ENCODE measurements around the gene SLC22A1.
"Not testable (repeated sequence)": the region's sequence is repeated elsewhere in the genome, so short reads cannot be mapped to it uniquely, and the experiment has no call there.

DNA sequence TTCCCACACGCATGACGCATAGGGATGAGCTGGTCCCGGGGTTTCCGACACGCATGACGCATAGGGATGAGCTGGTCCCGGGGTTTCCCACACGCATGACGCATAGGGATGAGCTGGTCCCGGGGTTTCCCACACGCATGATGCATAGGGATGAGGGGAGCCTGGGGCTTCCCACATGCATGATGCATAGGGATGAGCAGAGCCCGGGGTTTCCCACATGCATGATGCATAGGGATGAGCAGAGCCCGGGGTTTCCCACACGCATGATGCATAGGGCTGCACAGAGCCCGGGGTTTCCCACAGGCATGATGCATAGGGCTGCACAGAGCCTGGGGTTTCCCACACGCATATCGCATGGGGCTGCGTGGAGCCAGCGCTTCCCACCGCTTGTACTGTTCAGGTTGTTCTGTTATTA lies 12.7 kb downstream of the SLC22A1 start:
- TF ChIP-seq, protein P1, sequence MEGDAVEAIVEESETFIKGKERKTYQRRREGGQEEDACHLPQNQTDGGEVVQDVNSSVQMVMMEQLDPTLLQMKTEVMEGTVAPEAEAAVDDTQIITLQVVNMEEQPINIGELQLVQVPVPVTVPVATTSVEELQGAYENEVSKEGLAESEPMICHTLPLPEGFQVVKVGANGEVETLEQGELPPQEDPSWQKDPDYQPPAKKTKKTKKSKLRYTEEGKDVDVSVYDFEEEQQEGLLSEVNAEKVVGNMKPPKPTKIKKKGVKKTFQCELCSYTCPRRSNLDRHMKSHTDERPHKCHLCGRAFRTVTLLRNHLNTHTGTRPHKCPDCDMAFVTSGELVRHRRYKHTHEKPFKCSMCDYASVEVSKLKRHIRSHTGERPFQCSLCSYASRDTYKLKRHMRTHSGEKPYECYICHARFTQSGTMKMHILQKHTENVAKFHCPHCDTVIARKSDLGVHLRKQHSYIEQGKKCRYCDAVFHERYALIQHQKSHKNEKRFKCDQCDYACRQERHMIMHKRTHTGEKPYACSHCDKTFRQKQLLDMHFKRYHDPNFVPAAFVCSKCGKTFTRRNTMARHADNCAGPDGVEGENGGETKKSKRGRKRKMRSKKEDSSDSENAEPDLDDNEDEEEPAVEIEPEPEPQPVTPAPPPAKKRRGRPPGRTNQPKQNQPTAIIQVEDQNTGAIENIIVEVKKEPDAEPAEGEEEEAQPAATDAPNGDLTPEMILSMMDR (IDR thresholded peaks at IDR 0.05): not testable (repeated sequence)
- TF ChIP-seq POLR2A (IDR thresholded peaks at IDR 0.05): not testable (repeated sequence)
